ENCODE data around the gene CCDC122.
"Not testable (repeated sequence)": the region's sequence is repeated elsewhere in the genome, so short reads cannot be mapped to it uniquely, and the experiment has no call there.

The CCDC122 gene

GRCh38 chr13:43877766-43878165 is 1.8 kb downstream of the CCDC122 start:
- no peak for DNase-seq (ENCODE audit: low read depth in 1 of 2, low spot score in 1 of 2)

GRCh38 chr13:43877326-43877725 is 2.2 kb downstream of the CCDC122 start:
- no peak for DNase-seq (ENCODE audit: low read depth in 1 of 2, low spot score in 1 of 2)

GRCh38 chr13:43876366-43876765 is 3.2 kb downstream of the CCDC122 start:
- DNase-seq (ENCODE audit: low read depth in 1 of 2, low spot score in 1 of 2) = no peak

GRCh38 chr13:43874504-43875092 is 4.9 kb downstream of the CCDC122 start:
- no peak for DNase-seq (ENCODE audit: low read depth in 1 of 2, low spot score in 1 of 2)

DNA sequence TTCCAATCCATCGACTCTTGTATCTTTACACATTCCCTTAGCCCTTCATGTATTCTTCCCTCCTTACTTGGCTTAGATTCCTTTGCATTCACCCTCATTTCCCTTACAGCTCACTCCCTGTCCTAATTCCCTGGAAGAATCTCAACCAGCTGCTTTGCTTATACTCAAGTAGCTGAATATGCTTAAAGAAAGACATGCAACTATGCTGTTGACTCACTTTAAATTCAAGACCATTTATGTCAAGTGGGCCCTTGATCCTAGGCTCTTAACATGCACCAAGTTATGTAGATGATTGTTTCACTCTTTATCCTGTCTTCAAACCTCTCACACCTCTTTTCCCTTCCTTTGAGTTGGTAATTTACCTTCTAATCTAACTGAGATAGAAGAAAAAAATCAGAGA is 7.4 kb downstream of the CCDC122 start:
- no peak for DNase-seq (ENCODE audit: low read depth in 1 of 2, low spot score in 1 of 2)

DNA sequence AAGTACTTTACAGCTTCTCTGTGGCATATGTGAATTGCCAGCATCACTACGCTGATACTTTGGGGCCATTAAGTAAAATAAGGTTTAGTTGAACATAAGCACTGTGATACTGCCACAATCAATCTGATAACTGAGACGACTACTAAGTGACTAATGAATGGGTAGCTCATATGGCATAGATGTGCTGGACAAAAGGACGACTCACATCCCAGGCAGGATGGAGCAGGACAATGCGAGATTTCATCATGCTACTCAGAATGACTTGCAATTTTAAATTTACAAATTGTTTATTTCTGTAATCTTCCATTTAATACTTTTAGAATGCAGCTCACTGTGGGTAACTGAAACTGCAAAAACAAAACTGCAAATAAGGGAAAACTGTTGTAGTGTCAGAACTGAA is 13.6 kb downstream of the CCDC122 start:
- DNase-seq (ENCODE audit: low read depth in 1 of 2, low spot score in 1 of 2) = no peak

- no peak for DNase-seq (ENCODE audit: low read depth in 1 of 2, low spot score in 1 of 2)
Observed at GRCh38 chr13:43864921-43865320, 14.6 kb downstream of the CCDC122 start.

DNA sequence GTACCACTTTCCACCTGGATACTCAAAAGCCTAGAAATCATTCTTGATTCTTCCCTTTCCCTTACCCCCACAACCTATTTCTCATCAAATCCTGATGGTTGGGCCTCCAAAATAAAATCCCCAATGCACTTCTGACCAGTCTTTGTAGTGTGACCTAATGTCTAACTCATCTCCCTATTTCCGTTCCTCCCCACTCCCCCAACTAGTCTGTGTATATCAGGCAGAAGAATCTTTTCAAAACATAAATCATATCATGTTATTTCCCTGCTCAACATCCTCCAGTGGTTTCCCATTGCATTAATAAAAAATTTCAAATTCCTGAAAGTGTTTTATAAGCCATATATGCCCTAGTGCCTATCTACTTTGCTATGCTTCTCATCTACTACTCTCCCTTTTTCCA is 17.7 kb downstream of the CCDC122 start:
- DNase-seq (ENCODE audit: low read depth in 1 of 2, low spot score in 1 of 2) = no peak

- DNase-seq (ENCODE audit: low read depth in 1 of 2, low spot score in 1 of 2) = no peak
Observed at GRCh38 chr13:43852923-43853404, 26.6 kb downstream of the CCDC122 start.

DNA sequence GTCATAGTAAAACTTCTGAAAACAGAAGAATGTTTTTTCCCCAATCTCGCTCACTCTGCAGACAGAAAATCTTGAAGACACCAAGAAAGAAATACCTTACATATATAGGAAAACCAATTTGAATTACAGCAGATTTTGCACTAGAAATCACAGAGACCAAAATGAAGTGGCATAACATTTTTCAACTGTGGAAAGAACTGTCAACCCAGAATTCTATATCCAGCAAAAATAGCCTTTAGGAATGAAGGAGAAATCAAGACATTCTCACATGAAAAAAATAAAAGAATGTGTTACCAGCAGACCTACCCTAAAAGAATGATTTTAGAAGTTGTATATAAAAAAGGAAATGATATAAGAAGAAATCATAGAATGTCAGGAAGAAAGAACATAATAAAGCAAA is 28.7 kb downstream of the CCDC122 start:
- DNase-seq (ENCODE audit: low read depth in 1 of 2, low spot score in 1 of 2) = no peak

GRCh38 chr13:43848001-43848649 is 31.4 kb downstream of the CCDC122 start:
- no peak for DNase-seq (ENCODE audit: low read depth in 1 of 2, low spot score in 1 of 2)

DNA sequence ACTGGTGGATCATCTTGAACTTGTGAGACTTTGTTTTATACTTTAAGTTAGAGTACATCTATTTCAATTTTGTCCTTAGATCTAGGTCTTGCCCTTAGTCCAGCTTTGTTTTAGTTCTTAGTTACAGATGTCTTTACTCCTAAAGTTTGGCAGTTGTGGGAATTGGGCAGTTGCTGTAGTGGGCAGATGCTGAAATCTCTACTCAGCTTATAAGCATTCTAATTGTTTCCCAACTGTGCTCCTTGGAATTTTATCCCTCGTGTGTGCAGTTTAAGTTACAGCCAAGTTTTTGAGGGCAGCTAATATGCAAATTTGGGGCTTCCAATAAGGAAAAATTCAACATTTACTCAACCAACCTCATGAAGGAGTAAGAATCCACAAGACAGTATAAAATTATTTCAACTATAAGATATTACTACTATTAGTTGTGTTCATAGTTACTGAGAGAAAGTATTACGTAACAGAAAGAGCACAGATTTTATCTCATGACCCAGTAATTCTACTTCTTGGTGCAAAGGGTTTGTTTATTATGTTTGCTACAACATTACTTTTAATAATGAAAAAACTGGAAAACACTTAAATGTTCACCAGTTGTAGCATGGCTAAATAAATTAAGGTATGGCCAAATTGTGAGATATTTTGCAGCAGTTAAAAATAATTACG is 32.9 kb downstream of the CCDC122 start:
- no peak for DNase-seq (ENCODE audit: low read depth in 1 of 2, low spot score in 1 of 2)

DNA sequence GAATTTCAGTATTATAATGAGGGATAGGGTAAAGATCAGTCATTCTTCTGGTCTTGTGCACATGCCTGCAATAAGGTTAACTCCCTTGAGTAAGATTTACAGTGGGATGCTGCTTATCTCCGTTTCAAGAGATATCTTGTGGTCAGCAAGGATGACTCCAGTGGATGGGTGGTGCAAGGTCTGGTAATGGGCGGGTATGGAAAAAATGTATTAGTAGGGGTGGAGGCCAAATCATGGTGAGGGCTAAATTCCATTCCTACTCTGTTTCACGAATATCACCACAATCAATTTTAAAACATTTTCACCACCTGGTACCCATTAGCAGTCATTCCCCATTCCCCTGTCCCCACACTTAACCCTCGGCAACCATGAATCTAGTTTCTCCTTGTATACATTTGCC is 40.6 kb downstream of the CCDC122 start:
- no peak for DNase-seq (ENCODE audit: low read depth in 1 of 2, low spot score in 1 of 2)

DNA sequence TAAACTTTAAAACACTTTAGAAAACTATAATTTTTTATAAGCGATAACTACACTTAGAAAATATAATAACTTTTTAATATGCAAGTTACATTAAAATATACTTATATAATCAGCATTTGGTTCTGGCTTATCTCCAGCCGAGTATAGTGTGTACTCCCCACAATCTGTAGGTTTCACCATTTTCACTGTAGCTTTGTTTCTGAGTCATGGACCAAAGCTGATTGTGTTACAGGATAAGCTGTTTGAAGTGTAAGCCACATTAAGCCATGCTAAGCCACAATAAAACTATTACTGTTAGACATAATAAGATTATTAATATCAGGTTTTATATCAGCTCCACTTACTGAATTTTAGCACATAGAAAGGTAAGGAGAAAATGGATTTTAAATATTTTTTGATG is 43.8 kb downstream of the CCDC122 start:
- DNase-seq (ENCODE audit: low read depth in 1 of 2, low spot score in 1 of 2) = no peak

- DNase-seq (ENCODE audit: low read depth in 1 of 2, low spot score in 1 of 2) = no peak
Observed at GRCh38 chr13:43831088-43831487, 48.5 kb downstream of the CCDC122 start.

DNA sequence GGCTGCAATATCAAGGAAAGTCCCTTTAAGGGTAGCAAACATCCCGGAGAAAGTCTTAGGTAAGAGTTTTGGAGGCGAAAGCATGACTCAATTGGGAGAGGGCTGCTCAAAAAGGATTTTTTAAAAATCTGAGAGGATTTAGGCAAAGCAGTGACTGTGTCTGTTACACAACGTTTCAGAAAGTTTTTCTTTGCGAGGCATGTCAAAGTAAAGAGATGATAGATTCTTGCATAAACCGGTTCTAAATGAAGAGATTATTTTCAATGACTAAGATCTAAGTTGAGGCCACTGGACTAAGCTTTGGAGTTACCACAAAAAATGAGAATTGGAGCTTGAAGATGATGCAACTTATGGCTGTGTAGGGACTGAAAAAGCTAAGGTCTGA is 49.1 kb downstream of the CCDC122 start:
- no peak for DNase-seq (ENCODE audit: low read depth in 1 of 2, low spot score in 1 of 2)

DNA sequence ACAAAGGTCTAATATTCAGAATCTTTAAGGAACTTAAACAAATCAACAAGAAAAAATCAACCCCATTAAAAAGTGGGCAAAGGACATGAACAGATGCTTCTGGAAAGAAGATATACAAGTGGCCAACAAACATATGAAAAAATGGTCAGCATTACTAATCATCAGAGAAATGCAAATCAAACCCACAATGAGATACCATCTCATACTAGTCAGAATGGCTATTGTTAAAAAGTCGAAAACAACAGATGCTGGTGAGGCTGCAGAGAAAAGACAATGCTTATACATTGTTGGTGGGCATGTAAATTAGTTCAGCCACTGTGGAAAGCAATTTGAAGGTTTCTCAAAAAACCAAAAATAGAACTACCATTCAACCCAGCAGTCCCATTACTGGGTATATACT is 54.9 kb downstream of the CCDC122 start:
- DNase-seq (ENCODE audit: low read depth in 1 of 2, low spot score in 1 of 2) = not testable (repeated sequence)

- DNase-seq (ENCODE audit: low read depth in 1 of 2, low spot score in 1 of 2) = no peak
Observed at GRCh38 chr13:43822969-43823368, 56.6 kb downstream of the CCDC122 start.

DNA sequence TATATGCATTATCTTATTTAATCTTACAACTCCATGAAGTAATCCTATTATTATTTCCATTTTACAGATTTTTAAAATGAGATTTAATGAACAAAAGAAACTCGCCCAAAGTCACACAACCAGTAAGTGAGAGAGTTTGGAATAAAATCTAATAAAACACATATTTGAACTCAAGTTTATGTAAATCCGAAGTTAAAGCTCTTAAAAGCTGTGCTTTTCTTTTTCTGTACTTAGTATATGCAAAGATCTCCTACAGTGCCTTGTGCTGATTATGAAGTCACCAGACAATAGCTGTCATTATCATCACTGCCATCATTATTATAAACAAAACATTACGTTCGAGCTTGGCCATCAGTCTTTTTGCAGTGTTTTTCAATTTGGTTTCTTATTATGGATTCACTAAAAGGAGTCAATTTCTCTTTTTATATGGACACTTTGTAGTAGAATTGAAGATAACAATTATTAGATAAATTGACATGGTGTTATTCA is 63.1 kb downstream of the CCDC122 start:
- no peak for DNase-seq (ENCODE audit: low read depth in 1 of 2, low spot score in 1 of 2)

GRCh38 chr13:43815204-43815603 is 64.3 kb downstream of the CCDC122 start:
- DNase-seq (ENCODE audit: low read depth in 1 of 2, low spot score in 1 of 2) = no peak

GRCh38 chr13:43808676-43809075 is 70.9 kb downstream of the CCDC122 start:
- DNase-seq (ENCODE audit: low read depth in 1 of 2, low spot score in 1 of 2) = no peak

DNA sequence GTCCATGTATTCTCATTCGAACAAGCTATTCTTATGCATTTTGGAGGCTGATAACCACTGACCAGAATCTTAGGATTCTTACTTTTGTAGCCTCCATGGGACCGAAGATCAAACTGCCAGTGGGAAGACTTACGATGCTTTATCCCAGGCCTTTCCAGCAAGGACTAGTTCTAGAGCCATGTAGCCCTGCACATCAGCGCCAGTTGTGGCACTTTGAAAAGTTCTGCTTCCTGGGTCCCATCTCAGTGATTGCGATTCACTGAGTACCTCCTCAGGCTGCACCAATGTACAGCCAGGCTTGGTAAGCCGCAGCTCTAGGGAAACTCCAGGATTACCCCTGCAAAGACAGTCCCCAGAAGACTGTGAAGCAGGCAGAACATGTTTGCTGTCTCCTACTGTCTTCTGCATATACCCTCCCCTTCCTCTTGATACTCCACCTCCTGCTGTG is 73.8 kb downstream of the CCDC122 start:
- DNase-seq (ENCODE audit: low read depth in 1 of 2, low spot score in 1 of 2) = no peak

All from activated CD4-positive, alpha-beta T cell treated with anti-CD3 and anti-CD28 coated beads, Interleukin-2, amount 50 U/mL, for 24 hours (primary cell).